HG03045 (cell line): ENCODE measurements around the gene SLC25A48.

Experiments
- ATAC-seq: cut with Tn5 transposase; IDR thresholded peaks from one replicate; pipeline ENCODE4 v1.9.1; 2021; ENCODE audit warnings: mild to moderate bottlenecking, moderate library complexity; ENCODE audit not compliant: unreplicated experiment

The SLC25A48 gene

DNA sequence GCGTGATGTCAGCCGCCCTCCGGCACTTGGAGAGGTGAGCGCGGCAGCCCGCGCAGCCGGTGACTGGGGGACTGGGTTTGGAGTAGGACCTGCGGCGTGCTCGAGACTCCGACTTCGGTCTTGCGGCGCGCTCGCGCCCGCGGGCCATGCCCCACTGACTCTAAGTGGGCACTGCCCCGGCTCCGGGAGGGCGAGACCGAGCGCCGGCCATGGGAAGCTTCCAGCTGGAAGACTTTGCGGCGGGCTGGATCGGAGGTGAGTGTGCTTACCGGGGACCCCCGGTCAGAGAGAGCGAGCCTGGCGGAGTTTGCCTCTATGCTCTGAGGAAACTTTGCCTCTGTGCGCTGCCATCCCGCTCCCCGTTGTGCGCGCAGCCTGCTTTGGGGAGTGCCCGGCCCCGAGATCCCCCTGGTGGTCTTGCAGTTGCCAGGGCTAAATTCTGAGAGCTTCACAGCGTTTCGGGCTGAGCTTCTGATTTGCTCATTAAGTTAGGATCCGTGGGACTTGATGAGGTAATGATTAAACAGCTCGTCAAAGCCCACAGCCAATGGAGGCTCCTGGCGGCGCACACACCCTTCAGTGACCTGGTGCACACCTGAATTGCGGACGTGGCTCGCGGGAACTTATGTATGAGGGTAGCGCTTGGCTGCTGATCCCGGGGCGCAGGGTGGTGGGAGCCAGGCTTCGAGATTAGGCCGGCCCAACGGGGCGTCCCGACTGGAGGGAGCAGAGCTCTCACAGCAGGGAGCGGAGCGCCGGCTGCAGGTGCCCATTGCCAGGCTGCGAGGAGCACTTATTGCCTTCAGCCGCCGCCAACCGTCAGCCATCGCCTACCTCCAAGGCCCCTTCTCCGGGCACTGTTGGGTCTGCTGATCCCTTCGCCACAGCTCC lies at the start of gene SLC25A48:
Gene SLC25A48 (plus strand): TSS at position 25 of the 891 bp plus-strand sequence. CDS start 185 bp downstream, at position 210.
- no peak for ATAC-seq

DNA sequence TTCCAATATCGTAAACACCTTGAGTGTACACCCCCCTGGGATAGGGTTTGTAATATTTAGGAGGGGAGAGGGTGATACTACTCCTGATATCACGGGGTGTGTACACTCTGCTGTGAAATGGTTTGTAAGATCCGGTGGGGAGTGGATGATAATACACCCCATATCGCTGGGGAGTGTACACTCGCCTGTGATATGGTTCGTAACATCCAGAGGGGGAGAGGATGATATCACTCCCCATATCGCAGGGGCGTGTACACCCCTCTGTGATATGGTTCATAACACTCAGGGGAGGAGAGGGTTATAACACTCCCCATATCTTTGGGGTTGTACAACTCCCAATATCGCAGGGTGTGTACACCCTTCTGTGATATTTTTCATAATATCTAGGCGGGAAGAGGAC lies 33.8 kb upstream of the SLC25A48 start:
- no peak for ATAC-seq

- ATAC-seq: no peak
Measured at GRCh38 chr5:135810188-135810943, 24.1 kb upstream of the SLC25A48 start.

DNA sequence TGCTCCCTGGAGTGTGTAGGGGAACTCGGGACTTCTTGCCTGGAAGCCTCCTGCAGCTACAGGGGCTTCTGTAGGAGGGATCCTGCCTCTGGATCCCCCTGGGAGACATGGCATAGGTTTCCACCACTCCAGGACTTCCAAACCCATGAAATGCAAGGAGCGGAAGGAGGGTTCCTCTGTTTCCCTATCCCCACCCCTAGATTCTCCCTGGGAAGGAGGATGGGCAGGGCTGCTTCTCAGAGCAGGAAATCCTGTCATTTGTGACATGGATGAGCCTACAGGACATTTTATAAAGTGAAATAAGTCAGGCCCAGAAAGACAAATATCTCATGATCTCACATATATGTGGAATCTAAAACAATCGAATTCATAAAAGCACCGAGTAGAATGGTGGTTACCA lies 23.5 kb upstream of the SLC25A48 start:
- ATAC-seq: no peak

DNA sequence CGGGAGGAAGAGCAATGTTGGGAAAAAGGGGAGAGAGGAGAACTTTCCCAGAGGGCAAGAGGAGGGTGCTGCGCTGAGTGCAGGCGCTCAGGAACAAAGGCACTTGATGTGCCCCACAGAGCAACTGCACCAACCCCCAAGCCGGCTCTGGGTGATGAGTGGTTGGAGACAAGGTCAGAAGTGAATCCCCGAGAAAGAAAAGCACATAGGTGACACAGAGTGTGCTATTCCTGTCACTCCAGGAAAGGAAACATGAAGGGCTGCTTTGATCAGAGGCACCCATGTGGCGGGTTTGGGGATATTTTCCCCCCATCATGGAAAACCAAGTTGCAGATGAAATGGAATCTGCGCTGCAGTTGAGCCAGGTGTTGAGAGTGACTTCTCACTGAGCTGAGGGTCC lies 20.7 kb upstream of the SLC25A48 start:
- no peak for ATAC-seq

DNA sequence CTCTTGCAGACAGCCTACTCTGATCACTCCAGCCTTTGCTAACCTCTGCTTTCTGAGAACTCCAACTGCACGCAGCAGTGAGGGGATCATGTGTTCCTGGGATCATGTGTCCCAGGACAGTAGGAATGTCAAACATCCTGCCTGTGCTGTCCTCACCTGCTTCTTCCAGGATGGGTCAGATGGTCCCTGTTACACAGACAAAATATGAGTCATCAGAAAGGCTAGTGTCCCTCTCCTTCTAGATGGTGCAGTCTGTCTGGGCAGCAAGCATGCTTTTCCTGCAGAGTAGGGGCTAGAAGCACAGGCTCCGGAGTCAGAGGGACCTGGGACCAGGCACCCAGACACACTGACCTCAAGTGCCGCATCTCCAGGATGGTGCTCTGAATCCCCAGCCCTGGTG lies 20.1 kb upstream of the SLC25A48 start:
- ATAC-seq: no peak

- ATAC-seq: no peak
Measured at GRCh38 chr5:135814812-135815211, 19.7 kb upstream of the SLC25A48 start.

GRCh38 chr5:135821061-135821801 lies 13.2 kb upstream of the SLC25A48 start:
- no peak for ATAC-seq

GRCh38 chr5:135821802-135822201 lies 12.7 kb upstream of the SLC25A48 start:
- ATAC-seq: no peak

- no peak for ATAC-seq
Measured at GRCh38 chr5:135822286-135822685, 12.2 kb upstream of the SLC25A48 start.

- no peak for ATAC-seq
Measured at GRCh38 chr5:135822959-135823358, 11.5 kb upstream of the SLC25A48 start.

- no peak for ATAC-seq
Measured at GRCh38 chr5:135823881-135824280, 10.6 kb upstream of the SLC25A48 start.

DNA sequence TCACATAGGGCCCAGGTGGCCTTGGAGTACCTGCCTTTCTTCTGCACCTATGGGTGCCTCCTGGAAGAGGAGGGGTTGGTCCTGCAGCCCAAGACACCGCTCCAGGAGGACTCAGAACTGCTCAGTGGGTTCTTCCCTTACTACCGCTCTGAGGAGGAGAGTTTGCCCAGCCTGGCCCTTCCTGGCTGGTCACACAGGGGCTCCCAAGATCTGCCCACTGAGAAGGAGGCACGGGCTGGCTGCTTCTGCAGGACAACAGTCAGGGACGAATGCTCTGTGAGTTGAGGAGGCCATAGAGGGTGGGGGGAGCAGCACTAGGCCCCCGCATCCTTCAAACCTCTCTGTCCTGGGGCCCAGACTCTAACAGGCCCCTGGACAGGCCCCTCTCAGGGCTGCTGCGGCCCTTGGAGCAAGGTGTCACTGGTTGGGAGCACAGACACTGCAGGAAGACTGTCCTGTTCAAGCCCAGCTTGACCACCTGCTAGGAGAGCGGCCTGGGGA lies 9.9 kb upstream of the SLC25A48 start:
- ATAC-seq: no peak

DNA sequence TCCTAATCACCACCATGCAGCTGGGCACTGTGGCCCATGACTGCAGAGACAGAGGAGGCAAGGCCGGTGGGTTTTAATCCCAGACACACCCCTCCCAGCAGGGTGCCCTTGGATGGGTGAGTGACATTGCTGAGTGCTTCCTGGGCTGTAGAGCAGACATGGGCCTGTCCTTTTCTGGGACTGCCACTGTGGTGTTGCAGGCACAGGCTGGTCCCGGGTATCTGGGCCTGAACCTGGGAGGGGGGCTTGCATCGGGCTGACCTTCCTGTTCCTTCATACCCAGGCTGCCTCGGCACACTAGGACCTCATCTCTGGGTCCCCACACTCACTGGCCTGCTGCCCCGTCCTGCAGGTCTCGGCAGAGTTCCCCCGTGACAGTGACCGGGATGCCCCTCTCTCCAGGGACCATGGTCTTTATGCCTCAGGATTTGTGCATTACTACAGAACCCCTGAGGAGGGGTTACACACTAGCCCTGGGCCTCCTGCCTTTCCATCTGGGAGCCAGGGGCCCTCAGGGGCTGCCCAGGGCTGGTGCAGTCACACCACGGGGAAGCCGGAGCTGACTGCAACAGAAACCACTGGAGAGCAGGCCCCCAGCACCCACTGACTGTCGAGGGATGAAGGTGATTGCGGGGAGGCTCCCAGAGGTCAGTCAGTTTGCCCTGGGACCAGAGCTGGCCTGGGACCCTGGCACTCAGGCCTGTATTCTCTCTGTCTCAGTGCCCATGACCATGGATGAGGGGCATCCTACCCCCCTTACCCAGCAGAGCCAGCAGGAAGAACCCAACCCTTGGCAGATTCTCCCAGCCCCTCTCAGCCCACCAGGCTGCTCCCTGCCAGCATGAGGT lies 8.9 kb upstream of the SLC25A48 start:
- ATAC-seq: no peak

DNA sequence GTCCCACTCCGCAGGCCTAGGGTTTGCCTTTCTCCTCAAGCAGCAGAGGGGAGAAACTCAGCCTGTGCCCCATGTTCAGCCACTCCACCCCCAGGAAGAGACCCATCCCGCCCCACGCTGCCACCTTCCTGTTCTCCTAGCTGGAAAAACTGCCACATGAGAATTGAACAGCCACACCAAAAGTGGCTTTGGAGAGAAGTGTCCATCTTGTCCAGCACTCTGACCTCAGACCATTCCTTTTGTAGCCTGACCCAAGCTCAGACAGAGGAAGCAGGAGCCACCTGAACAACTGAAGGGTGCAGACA lies 8.3 kb upstream of the SLC25A48 start:
- ATAC-seq: no peak

DNA sequence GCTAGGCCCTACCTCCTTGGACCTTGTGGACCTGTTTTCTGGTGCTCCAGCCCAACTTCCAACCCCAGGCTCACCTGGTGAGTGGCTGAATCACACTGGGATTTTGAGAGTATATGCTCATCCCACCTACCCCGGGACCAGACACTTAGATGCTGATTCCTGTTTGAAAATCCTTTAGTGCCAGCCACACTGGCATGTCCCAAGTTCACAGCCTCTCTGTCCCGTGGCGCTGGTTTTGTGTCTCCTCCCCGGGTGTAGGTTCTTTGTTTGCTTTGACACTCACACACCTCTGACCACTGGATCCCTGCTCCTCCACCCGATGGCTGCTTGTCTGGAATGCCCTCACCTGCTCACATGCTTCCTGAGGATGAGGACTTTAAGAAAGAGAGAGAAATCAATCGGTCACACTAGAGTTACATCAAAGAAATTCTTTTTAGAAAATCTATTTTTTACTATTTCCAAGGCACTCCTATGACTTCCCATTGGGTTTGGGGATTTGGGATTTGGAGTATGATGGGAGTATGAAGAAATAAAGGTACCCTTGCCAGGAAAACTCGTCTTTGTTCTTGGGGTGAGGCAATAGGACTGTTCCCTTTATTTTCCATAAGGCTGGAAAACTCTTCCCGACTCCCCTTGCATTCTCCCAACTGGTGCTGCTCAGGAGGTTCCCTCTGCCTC lies 7.3 kb upstream of the SLC25A48 start:
- ATAC-seq: no peak

GRCh38 chr5:135827965-135828781 lies 6.3 kb upstream of the SLC25A48 start:
- no peak for ATAC-seq

GRCh38 chr5:135828782-135829127 lies 5.7 kb upstream of the SLC25A48 start:
- ATAC-seq: no peak

GRCh38 chr5:135829179-135829578 lies 5.3 kb upstream of the SLC25A48 start:
- no peak for ATAC-seq
